ENCODE data around the gene LCTL.
"Not testable (repeated sequence)": the region's sequence is repeated elsewhere in the genome, so short reads cannot be mapped to it uniquely, and the experiment has no call there.

The LCTL gene

GRCh38 chr15:66504563-66505429 is 61.0 kb downstream of the LCTL start, which contains the start of the genes RPL4 and ZWILCH:
RPL4 (minus strand) TSS chr15:66504855; CDS start chr15:66504790, 65 bp downstream.
ZWILCH (plus strand) TSS chr15:66505326; CDS start chr15:66505339, 13 bp downstream.
- no peak for TF ChIP-seq CTCF (IDR thresholded peaks at IDR 0.05; ENCODE audit: extremely low read depth, insufficient read depth, missing control alignments)
- in situ Hi-C loops (cut with MboI; ENCODE audit: low pct_unique_long_range_greater_than_20kb, low sequenced_read_pairs, unreplicated experiment), result no loop called here
- peak; percentile 83 for DNase-seq (ENCODE audit: low spot score)

- no peak for TF ChIP-seq CTCF (IDR thresholded peaks at IDR 0.05; ENCODE audit: extremely low read depth, insufficient read depth, missing control alignments)
- in situ Hi-C loops (cut with MboI; ENCODE audit: low pct_unique_long_range_greater_than_20kb, low sequenced_read_pairs, unreplicated experiment), result no loop called here
- DNase-seq (ENCODE audit: low spot score), result no peak
These were observed 61.8 kb downstream of the LCTL start for GRCh38 chr15:66503780-66504562.

GRCh38 chr15:66503041-66503648 is 62.7 kb downstream of the LCTL start:
- in situ Hi-C loops (cut with MboI; ENCODE audit: low pct_unique_long_range_greater_than_20kb, low sequenced_read_pairs, unreplicated experiment); DNase-seq (ENCODE audit: low spot score): not testable (repeated sequence)

GRCh38 chr15:66502491-66502890 is 63.3 kb downstream of the LCTL start:
- in situ Hi-C loops (cut with MboI; ENCODE audit: low pct_unique_long_range_greater_than_20kb, low sequenced_read_pairs, unreplicated experiment), result no loop called here
- no peak for DNase-seq (ENCODE audit: low spot score)
- TF ChIP-seq CTCF (IDR thresholded peaks at IDR 0.05; ENCODE audit: extremely low read depth, insufficient read depth, missing control alignments), result no peak

- DNase-seq (ENCODE audit: low spot score); in situ Hi-C loops (cut with MboI; ENCODE audit: low pct_unique_long_range_greater_than_20kb, low sequenced_read_pairs, unreplicated experiment): not testable (repeated sequence)
These were observed 65.5 kb downstream of the LCTL start for GRCh38 chr15:66500346-66500745.

GRCh38 chr15:66498501-66499386 is 67.1 kb downstream of the LCTL start:
- peak; percentile 27 for TF ChIP-seq CTCF (IDR thresholded peaks at IDR 0.05; ENCODE audit: extremely low read depth, insufficient read depth, missing control alignments)

More at GRCh38 chr15:66498501-66499386, 67.1 kb downstream of the LCTL start:
- DNase-seq (ENCODE audit: low spot score), result no peak
- in situ Hi-C loops (cut with MboI; ENCODE audit: low pct_unique_long_range_greater_than_20kb, low sequenced_read_pairs, unreplicated experiment), result loop anchor here (10.0 kb wide), 1 partner anchor 114 kb away; the partner anchor contains the start of gene MAP2K1
